HG03354 (cell line): Measurements from ENCODE around the gene RAB20.
"Not testable (repeated sequence)": the region's sequence is repeated elsewhere in the genome, so short reads cannot be mapped to it uniquely, and the experiment has no call there.

ENCODE experiments used
- ATAC-seq: cut with Tn5 transposase; IDR thresholded peaks from one replicate; pipeline ENCODE4 v1.9.1; 2021; ENCODE audit warnings: mild to moderate bottlenecking; ENCODE audit not compliant: unreplicated experiment, poor library complexity, severe bottlenecking

RAB20 gene

DNA sequence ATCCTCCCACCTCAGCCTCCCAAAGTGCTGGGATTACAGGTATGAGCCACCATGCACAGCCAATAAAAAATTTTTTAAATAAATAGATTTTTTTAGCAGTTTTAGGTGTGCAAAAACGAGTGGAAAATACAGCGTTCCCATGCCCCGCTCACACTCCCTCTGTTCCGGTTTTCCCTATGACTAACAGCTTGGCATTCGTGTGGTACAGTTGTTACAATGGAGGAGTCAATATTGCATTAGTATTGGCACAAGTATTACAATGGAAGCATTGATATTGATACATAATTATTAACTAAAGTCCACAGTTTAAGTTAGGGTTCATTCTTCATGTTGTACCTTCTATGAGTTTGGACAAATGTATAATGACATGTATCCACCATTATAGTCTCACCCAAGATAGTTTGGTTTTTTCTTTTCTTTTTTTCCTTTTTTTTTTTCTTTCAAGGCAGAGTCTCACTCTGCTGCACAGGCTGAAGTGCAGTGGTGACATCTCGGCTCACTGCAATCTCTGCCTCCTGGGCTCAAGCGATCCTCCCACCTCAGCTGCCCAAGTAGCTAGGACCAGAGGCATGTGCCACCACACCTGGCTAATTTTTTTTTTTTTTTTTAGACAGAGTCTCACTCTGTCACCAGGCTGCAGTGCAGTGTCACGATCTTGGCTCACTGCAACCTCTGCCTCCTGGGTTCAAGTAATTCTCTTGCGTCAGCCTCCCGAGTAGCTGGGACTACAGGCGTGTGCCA, 15.4 kb upstream of the RAB20 start:
- ATAC-seq, result no peak

DNA sequence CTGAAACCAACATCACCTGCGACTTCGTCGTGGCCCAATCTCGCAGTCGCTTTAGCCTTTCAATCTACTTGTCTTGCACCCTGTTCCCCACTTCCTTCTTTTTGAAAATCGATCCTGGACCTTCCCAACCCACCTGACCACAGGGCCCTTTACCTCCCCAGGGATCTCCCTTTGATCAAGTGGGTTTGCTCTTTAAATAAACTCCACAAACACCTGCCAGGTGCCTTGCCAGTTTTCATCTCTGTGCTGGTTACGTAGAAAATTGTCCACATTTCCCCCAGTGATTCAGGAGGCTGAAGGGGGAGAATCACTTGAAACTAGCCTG, 14.5 kb upstream of the RAB20 start:
- ATAC-seq, result no peak

DNA sequence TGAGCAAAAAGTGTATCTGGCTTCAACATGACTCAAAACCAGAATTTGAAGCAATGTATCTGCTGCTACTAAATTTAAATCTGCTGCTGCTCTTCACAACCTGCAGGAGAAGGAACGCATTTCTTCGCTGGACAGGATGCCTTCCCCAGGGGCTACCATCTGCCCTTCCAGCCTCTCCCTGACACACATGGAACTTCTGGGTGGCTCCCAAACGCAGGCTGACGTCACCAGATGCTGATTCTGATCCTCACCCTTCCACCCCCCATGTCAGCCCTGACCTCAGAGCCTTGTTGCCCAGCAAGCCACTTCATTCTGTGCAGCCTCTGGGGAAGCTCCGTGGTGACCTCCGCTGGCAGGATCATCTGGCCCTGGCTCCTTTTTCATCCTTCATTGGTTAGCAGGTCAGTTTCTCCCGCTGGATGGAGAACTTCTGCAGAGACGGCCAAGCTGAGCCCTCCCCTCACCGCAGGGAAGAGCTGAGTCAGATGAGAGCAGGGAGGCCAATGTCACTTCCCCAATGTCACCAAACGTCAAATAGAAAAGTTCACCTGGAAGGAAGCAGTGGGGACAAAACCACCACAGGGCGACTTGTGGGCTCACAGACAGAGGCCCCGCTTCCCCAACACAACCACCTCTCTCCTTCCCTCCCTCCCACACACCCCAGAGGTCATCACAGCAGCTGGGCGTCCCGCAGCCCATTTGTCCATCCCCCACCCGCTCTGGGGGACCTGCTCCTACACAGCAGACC, 14.0 kb upstream of the RAB20 start:
- peak; percentile 81 for ATAC-seq

DNA sequence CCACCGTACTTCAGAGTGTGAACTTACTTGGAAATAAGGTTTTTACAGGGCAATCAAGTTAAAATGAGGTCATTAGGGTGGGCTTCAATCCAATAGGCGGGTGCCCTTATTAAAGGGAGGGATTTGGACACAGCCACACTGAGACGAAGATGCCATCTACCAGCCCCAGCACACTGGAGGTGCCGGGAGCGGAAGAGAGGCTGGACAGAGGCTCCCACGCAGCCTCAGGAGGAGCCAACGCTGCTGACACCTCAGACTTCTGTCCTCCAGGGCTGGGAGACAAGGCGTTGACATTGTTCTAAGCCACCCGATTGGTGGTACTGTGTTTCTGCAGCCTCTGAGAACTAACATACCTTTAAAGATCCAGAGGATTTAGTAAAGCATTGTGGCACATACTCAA, 12.6 kb upstream of the RAB20 start:
- ATAC-seq, result no peak

DNA sequence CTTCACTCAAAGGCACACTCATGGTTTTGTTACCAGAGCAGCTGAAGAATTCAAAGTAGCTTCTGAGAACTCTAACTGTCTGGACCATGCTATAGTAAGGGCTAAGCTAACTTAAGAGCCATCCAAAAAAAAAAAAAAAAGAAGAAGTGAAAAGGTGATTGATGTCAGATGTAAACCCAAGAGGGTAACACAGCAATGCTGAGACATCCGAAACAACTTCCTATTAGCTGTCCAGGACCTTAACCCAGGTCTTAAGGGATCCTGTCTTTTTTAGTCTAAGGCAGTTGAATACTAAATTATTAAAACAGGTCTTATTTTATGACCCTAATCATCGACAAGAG, 11.2 kb upstream of the RAB20 start:
- no peak for ATAC-seq

DNA sequence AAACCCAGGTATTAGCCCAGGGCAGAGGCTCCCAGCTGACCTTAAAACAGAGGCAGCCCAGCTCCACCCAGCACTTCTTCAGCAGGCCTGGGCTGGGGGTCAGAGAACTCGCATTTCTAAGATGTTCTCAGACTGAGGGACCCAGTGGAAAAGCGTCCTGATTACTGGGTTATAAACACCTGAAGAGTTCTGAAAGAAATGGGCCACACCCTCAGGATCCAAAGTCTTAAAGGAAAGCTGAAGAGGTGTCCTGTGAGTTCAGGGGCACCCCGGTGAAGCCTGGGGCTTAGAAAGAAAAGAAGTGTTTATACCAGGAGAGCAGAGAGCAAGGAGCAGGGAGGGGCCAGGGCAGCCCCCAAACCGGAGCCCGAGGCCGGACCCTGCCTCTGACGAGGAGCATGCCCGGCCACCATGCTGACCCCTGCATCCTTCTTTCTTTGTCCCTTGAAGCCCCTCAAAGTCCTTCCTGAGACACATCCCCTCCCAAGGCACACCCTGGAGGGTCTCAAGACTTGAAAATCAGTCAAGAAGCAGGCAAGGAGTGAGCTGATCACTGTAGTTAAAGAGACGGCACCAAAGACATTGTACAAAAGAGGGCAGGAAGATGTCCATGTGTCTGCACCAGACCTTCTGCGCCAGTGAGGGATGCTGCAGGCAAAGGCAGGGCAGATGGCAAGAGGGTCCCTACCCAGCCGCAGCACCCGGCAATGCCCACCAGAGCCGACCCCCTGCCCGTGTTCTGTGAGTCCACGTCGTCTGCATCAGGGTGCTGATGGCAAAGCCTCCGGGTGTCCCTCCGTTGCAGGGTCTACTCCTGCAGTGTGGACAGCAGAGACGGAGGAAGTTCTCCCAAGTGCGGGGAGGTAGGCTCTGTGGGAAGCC, 10.6 kb upstream of the RAB20 start:
- no peak for ATAC-seq

DNA sequence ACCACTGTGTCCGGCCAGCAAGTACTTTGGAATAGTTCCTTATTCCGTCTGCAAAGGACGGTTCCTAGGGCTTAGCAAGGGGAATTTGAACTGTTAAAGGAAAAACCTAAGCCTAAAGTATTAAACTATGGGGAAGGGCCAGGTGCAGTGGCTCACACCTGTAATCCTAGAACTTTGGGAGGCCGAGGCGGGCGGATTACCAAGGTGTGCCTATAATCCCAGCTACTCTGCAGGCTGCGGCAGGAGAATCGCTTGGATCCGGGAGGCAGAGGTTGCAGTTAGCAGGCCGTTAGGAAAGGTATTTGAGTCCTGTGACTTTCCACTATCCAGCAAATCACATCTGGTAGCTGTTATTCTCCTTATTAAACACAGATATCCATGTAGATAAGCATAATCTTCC, 9.4 kb upstream of the RAB20 start:
- no peak for ATAC-seq

DNA sequence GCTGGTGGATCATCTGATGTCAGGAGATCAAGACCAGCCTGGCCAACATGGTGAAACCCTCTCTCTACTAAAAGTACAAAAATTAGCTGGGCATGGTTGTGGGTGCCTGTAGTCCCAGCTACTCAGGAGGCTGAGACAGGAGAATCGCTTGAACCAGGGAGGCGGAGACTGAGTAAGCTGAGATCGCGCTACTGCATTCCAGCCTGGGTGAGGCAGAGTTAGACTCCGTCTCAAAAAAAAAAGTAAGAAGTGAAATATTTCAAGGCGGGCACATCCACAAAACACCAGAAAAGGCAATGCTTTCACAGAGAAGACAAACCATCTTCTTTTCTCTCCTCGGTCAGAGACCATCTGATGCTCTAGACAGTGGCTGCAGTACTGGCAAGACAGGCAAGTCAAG, 8.4 kb upstream of the RAB20 start:
- not testable (repeated sequence) for ATAC-seq

DNA sequence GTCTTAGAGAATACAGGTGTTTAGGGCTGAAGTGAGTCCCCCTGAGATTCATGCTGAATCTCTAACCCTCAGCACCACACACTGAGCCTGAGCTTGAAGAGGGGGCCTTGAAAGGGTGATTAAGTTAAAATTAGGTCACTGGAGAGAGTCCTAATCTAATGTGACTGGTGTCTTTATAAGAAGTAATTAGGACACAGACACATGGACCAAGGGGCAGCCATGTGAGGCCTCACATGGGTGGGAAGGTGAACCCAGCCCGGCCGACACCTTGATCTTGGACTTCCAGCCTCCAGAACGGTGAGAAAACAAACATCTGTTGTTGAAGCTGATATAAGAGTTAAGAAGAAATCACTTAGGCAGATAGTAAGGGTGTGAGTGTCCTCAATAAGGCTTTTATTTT, 7.1 kb upstream of the RAB20 start:
- no peak for ATAC-seq

DNA sequence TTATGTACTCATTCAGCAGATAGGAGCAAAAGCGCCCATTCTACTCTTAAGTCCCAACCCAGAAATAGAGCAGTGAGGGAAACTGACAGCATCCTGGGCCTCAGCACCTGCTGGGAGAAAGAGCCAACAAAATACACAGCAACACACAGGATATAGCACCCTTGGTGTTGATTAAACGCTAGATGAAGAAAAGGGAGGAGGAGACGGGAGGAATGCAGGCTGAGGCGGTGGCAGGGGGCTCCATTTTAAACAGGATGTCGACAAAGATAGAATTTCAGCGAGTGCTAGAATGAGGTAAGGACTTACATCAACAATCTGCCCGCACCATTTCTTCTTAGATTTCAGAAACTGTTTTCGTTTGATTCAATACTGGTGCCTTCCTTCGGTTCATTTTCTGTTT, 4.6 kb upstream of the RAB20 start:
- no peak for ATAC-seq

DNA sequence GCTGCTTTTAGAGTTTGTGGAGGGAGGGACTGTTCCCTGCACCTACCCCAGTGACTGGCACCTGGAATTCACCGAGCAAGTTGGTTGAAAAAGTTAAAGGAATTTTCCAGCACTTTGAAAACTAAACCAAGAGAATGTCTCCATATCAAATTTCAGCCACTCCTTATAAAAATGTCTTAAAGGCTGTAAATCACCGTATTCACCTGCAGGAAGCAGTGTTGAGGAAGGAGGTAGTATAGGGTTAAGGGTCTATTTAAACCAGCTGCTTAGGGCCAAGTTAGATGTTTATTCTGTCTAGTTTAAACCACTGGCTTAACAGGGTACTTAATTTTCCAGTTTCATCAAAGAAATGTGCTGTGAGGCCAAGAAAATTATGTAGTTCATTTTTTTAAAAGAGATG, 3.8 kb upstream of the RAB20 start:
- ATAC-seq, result no peak

DNA sequence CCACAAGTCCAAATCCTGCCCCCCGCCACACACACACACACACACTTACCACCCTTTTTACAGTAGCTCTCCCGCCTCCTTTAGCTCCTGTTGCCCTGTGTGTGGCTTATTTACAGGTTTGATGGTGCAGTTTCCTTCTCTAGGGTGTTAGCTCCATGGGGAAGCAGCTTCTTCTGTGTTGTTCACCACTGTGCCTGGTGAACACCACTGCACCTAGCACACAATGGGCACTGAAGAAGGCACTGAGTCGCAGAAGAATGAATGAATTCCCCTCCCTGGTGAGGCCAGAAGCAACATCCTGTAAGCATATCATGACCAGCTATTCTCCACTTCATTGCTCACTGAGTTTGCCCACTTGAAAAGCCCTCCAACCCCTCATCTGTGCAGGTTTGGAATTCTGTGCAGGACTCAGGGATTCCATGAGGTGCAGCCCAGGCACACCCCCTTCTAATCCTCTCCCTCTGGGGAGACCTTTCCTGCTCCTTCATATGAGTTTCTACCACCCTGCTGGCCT, 3.0 kb upstream of the RAB20 start:
- no peak for ATAC-seq

DNA sequence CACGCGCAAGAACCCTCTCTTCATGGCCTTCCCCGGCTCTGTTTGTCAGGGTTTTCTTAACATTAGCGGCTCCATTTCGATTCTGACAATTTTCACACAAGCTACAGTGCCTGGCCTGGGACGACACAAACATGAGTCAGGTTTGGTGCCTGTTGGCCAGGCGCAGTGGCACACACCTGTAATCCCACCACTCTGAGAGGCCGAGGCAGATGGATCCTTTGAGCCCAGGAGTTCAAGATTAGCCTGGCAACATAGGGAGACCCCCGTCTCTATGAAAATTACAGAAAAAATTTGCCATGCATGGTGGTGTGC, 1.9 kb upstream of the RAB20 start:
- no peak for ATAC-seq

DNA sequence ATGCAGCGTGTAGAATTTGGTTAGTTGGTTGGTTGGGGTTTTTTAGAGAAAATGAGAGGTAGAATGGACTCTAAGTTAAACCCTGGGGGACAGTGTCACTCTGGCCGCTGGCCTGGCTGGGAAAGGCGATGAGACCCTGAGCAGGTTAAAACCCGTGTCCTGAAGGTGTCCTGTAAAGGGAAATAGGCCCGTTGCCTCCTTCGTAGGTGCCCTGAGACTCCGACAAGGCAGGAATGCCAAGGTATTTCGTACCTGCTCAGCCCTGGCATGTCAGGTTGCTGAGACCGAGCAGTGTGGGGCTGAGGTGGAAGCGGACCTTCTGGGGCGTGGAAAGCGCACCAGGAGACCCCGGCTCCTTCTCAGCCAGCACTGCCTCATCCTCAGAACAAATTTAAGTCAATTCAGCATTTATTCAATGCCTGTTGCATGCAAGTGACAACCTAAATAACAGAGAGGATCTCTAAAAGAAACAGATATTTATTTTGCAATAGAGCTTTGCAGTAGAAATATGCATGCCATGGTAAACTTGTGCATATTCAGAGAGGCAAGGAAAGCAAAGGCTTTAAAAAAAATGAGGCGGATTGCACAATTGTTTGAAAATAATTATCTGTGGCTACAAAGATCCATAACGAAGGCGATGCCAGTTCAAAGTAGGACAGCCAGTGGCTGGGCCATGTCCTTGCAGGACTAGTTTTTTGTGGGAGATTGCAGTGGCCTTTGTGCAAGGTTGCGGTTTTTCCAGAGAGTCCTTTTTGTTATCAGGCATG, 1.4 kb upstream of the RAB20 start:
- ATAC-seq, result no peak

DNA sequence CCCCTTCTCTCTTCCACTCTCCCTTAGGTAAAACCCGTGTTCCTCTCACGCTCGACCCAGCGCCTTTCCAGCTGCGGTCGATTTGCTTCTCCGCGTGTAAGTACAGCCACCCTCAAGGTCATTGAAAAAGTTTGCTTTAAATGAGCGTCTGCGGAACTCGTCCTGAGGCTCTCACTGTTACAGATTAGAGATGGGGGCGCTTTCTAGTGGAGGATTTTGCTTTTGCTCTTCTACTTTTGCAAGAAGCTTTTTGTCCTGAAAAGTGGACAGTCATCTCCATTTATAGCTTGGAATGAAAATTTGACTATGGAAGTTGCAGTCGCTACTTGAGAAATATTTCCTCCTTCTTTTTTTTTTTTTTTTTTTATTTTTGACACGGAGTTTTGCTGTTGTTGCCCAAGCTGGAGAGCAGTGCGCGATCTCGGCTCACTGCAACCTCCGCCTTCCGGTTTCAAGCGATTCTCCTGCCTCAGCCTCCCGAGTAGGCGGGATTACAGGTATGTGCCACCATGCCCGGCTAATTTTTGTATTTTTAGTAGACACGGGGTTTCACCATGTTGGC, 595 bp upstream of the RAB20 start:
- no peak for ATAC-seq

DNA sequence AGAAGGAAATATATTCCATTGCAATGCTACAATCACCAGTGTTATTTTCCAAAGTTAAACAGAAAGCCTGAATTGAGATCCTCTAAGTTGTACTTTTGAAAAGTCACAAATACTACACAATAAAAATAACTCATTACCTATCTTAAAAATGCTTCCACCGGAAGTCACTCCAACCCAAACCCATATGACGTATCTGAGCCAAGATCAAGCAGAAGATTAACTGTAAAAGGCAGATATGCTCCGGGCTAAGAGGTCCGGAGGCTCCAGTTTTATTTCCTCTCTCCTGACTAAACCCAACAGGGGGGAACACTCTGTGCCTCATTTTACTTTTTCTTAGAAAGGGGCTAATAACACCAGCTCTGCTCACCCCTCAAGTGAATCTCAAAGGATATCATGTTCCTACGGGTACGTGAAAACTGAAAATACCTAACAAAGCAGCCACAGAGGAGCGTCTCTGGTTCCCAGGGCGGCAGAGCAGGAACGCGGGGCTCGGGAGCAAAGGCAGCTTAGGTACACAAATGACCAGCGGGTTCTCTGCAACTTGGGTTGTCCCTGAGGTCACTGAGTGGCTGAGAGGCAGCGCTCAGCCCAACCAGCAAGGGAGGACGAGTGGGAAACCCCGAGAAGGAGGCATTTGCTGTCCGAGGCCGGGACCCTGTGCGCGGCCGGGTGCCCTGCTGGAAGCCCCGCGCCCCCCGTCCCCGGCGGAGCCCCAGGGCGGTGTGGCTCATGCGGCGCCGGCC, 750 bp downstream of the RAB20 start:
- ATAC-seq, result no peak

DNA sequence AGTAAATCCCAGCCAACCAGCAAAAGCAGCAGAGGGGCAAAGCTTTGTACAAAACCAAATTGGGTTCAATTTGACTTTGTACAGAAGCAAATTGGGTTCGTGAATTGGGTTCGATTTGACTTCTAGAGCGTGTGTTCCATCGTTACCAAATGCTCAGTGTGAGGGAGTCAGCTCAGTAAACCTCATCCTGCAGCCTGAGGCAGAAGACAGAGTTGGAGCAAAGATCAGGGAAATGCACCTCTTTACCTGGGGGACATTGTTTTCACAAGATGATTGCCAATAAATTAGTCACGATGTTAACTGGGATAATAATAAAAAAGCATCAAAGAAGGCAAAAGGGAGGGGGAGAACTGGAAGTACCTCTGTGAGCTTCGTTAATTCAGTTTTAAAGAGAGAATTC, 1.5 kb downstream of the RAB20 start:
- no peak for ATAC-seq

DNA sequence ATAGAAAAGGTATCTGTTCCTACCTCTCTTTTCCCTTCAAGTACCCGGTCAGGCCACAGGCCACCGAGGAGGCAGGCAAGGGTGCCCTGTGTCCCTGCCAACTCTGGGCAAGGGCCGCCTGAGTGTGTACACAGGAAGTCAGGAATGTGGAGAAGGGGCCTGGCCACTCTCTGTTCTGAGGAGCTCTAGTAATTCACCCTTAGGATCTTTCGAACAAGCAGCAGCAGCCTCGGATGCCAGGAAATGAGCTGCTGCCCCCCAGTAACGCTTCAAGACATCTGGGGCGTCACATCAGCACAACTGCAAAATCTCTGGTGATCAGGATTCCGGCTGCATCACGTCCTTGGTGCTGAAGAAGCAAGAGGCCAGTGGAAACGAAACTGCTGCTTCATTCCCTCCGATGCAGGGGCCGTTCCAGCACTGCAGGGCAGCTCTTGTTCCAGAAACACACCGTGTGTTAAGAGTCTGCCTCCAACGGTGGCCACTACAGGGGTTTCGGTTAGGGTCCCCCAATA, 2.0 kb downstream of the RAB20 start:
- no peak for ATAC-seq
